DND-41 (cell line): ENCODE data around the gene TAF6.

Experiments
- ATAC-seq: fragments of 200-7000 bp; cut with Tn5 transposase; 3 replicates; pipeline ENCODE4 v1.9.1; 2021; ENCODE audit warnings: low read depth; ENCODE audit not compliant: insufficient read depth
- DNase-seq: peaks from one replicate; pipeline ENCODE4 v3.0.0-alpha.2; 2020
- H2AFZ ChIP-seq: 2 replicates; pipeline ENCODE4 v1.6.0; 2012; ENCODE audit warnings: low read depth, low read length
- H3K27ac ChIP-seq: 2 replicates; pipeline ENCODE4 v1.5.1; 2012; ENCODE audit warnings: low read length, inconsistent platforms
- H3K27me3 ChIP-seq: fragments of 200-600 bp; sonication (generic); 2 replicates; pipeline ENCODE4 v1.6.0; 2012; ENCODE audit warnings: low read length, mild to moderate bottlenecking, inconsistent platforms; ENCODE audit not compliant: insufficient read depth, poor library complexity
- H3K36me3 ChIP-seq: 2 replicates; pipeline ENCODE4 v1.5.1; 2012; ENCODE audit warnings: low read length, inconsistent platforms; ENCODE audit not compliant: insufficient read depth
- H3K4me1 ChIP-seq: 2 replicates; pipeline ENCODE4 v1.5.1; 2012; ENCODE audit warnings: mild to moderate bottlenecking, low read length; ENCODE audit not compliant: insufficient read depth
- H3K4me2 ChIP-seq: 2 replicates; pipeline ENCODE4 v1.6.0; 2012; ENCODE audit warnings: mild to moderate bottlenecking, moderate library complexity, low read length, inconsistent platforms; ENCODE audit not compliant: insufficient read depth
- H3K4me3 ChIP-seq, 2 experiments: fragments of 200-600 bp in 1 of 2; shearing (Covaris generic) in 1 of 2; 2 replicates each; pipeline ENCODE4 v1.5.1; 2012 to 2016; ENCODE audit warnings: inconsistent platforms in 2 of 2, low read length in 2 of 2, mild to moderate bottlenecking in 2 of 2, low read depth in 1 of 2, moderate library complexity in 1 of 2
- H3K79me2 ChIP-seq: 2 replicates; pipeline ENCODE4 v1.6.0; 2012; ENCODE audit warnings: low read length, inconsistent platforms; ENCODE audit not compliant: insufficient read depth
- H3K9ac ChIP-seq: 2 replicates; pipeline ENCODE4 v1.6.0; 2012; ENCODE audit warnings: low read depth, mild to moderate bottlenecking, inconsistent platforms, low read length, moderate library complexity
- H3K9me3 ChIP-seq: 2 replicates; pipeline ENCODE4 v1.5.1; 2012; ENCODE audit warnings: low read length, moderate library complexity, mild to moderate bottlenecking, inconsistent platforms; ENCODE audit not compliant: insufficient read depth, severe bottlenecking
- H4K20me1 ChIP-seq: 2 replicates; pipeline ENCODE4 v1.6.0; 2012; ENCODE audit warnings: low read length; ENCODE audit not compliant: insufficient read depth
- CTCF ChIP-seq: IDR thresholded peaks from 2 replicates; pipeline ENCODE4 v1.5.1; 2012; ENCODE audit warnings: borderline replicate concordance, low read length, moderate library complexity, mild to moderate bottlenecking; ENCODE audit not compliant: poor library complexity, severe bottlenecking; ENCODE audit errors: extremely low read depth
- EZH2 ChIP-seq: IDR thresholded peaks from 3 replicates; pipeline ENCODE4 v1.6.1; 2012; ENCODE audit warnings: borderline replicate concordance, low read depth, mild to moderate bottlenecking, moderate library complexity, low read length, inconsistent platforms; ENCODE audit not compliant: severe bottlenecking

Gene TAF6

GRCh38 chr7:100077205-100077604, 42.0 kb downstream of the TAF6 start:
- Histone ChIP-seq H3K4me2 (no peak overlapping the region), H3K36me3 (peaks cover 83% of the 10 kb centered on the region), H3K79me2 (peaks cover 71% of the 10 kb centered on the region), H3K4me3 (no peak overlapping the region), H2AFZ (no peak overlapping the region), H3K27ac (no peak overlapping the region), H3K4me1 (peaks cover 30% of the 10 kb centered on the region), H4K20me1 (peaks cover 21% of the 10 kb centered on the region), H3K9ac (no peak overlapping the region), H3K27me3 (no peaks in the 10 kb centered on the region), H3K9me3 (peaks cover 8% of the 10 kb centered on the region)
- DNase-seq (no peak), ATAC-seq (no peak)
- TF ChIP-seq EZH2 (no peak), CTCF (no peak)

GRCh38 chr7:100075418-100075817, 43.7 kb downstream of the TAF6 start:
- Histone ChIP-seq H2AFZ (no peak overlapping the region), H3K79me2 (peaks cover 59% of the 10 kb centered on the region), H3K27ac (no peak overlapping the region), H3K27me3 (no peaks in the 10 kb centered on the region), H3K9ac (no peak overlapping the region), H3K9me3 (peaks cover 24% of the 10 kb centered on the region), H3K4me2 (no peak overlapping the region), H3K4me3 (no peak overlapping the region), H3K36me3 (peaks cover 95% of the 10 kb centered on the region), H4K20me1 (peaks cover 21% of the 10 kb centered on the region), H3K4me1 (peaks cover 20% of the 10 kb centered on the region)
- no peak for DNase-seq
- ATAC-seq = no peak
- TF ChIP-seq CTCF = no peak
- TF ChIP-seq EZH2 = no peak

GRCh38 chr7:100074841-100075240, 44.3 kb downstream of the TAF6 start:
- Histone ChIP-seq H3K27me3 (no peaks in the 10 kb centered on the region), H3K4me2 (no peak overlapping the region), H3K9me3 (peaks cover 24% of the 10 kb centered on the region), H3K9ac (no peak overlapping the region), H3K79me2 (peaks cover 53% of the 10 kb centered on the region), H3K4me3 (no peak overlapping the region), H3K27ac (no peak overlapping the region), H3K4me1 (peaks cover 14% of the 10 kb centered on the region), H4K20me1 (peaks cover 17% of the 10 kb centered on the region), H2AFZ (no peak overlapping the region), H3K36me3 (peaks cover 96% of the 10 kb centered on the region)
- no peak for ATAC-seq
- no peak for DNase-seq
- TF ChIP-seq CTCF = no peak
- TF ChIP-seq EZH2 = no peak

- Histone ChIP-seq H3K36me3 (peaks cover 87% of the 10 kb centered on the region), H3K9ac (no peak overlapping the region), H3K27me3 (no peaks in the 10 kb centered on the region), H2AFZ (no peak overlapping the region), H3K4me3 (no peak overlapping the region), H3K4me1 (no peaks in the 10 kb centered on the region), H3K27ac (no peak overlapping the region), H3K9me3 (peaks cover 24% of the 10 kb centered on the region), H4K20me1 (peaks cover 2% of the 10 kb centered on the region; the same call in 1 of the 2 replicates), H3K79me2 (peaks cover 29% of the 10 kb centered on the region), H3K4me2 (no peak overlapping the region)
- ATAC-seq = no peak
- DNase-seq = no peak
- TF ChIP-seq EZH2 (no peak), CTCF (no peak)
Measured at GRCh38 chr7:100072462-100072861, 46.7 kb downstream of the TAF6 start.
